ENCODE results near the gene CAVIN1. TPM values are rescaled to one million over a fixed set of nuclear protein-coding genes. Genes with fewer than 3 reads are reported as not detected.

The CAVIN1 gene
- total RNA-seq, 1 donor from 2014 or later = 5.5 TPM

GRCh38 chr17:42431758-42432161, 8.7 kb upstream of the CAVIN1 start:
- H3K36me3 Mint-ChIP-seq = no peaks in the 10 kb centered on the region
- TF ChIP-seq CTCF (IDR thresholded peaks at IDR 0.05) (no peak), EZH2 (IDR thresholded peaks at IDR 0.05) (no peak), EZH2phosphoT487 (IDR thresholded peaks at IDR 0.05) (no peak)
- no peaks in the 10 kb centered on the region for H3K9me3 Mint-ChIP-seq
- no peaks in the 10 kb centered on the region for H3K9me3 ChIP-seq (ENCODE audit: low read depth)
- peaks cover 29% of the 10 kb centered on the region for H3F3A ChIP-seq (ENCODE audit: low read depth)
- H3K4me3 ChIP-seq = no peak overlapping the region
- peaks cover 24% of the 10 kb centered on the region for H3K4me1 Mint-ChIP-seq
- peak overlapping the region; percentile 34 for H2AFZ ChIP-seq (replicated peaks)
- H3K27me3 Mint-ChIP-seq (ENCODE audit: insufficient read depth, low read depth) = no peaks in the 10 kb centered on the region
- DNase-seq (ENCODE audit: low spot score) = no peak
- H3K27me3 ChIP-seq = no peaks in the 10 kb centered on the region
- H4K20me1 ChIP-seq (ENCODE audit: low read depth) = no peaks in the 10 kb centered on the region
- H3K4me2 ChIP-seq = no peak overlapping the region
- H3K4me1 ChIP-seq = no peaks in the 10 kb centered on the region
- no peaks in the 10 kb centered on the region for H3K36me3 ChIP-seq
- H3K9ac ChIP-seq = no peak overlapping the region
- H3K79me2 ChIP-seq (ENCODE audit: low read depth) = no peaks in the 10 kb centered on the region
- H3K4me3 Mint-ChIP-seq = no peak overlapping the region
- no peak overlapping the region for H3K27ac ChIP-seq
- H3K27ac Mint-ChIP-seq = no peak overlapping the region

GRCh38 chr17:42429726-42430447, 6.8 kb upstream of the CAVIN1 start:
- Mint-ChIP-seq H3K27me3 (ENCODE audit: insufficient read depth, low read depth) (peaks cover 6% of the 10 kb centered on the region), H3K4me3 (no peak overlapping the region), H3K4me1 (peaks cover 16% of the 10 kb centered on the region), H3K9me3 (no peaks in the 10 kb centered on the region), H3K36me3 (no peaks in the 10 kb centered on the region), H3K27ac (no peak overlapping the region)
- H3K4me2 ChIP-seq = no peak overlapping the region
- H3K27me3 ChIP-seq = no peaks in the 10 kb centered on the region
- no peak for TF ChIP-seq CTCF (IDR thresholded peaks at IDR 0.05)
- TF ChIP-seq EZH2 (IDR thresholded peaks at IDR 0.05) = no peak
- no peak for TF ChIP-seq EZH2phosphoT487 (IDR thresholded peaks at IDR 0.05)
- DNase-seq (ENCODE audit: low spot score) = no peak
- no peaks in the 10 kb centered on the region for H3K9me3 ChIP-seq (ENCODE audit: low read depth)
- H2AFZ ChIP-seq (replicated peaks) = no peak overlapping the region
- H3K9ac ChIP-seq = no peak overlapping the region
- H3K27ac ChIP-seq = no peak overlapping the region
- H3K4me1 ChIP-seq = no peaks in the 10 kb centered on the region
- H3F3A ChIP-seq (ENCODE audit: low read depth) = peaks cover 29% of the 10 kb centered on the region
- no peaks in the 10 kb centered on the region for H3K79me2 ChIP-seq (ENCODE audit: low read depth)
- H4K20me1 ChIP-seq (ENCODE audit: low read depth) = no peaks in the 10 kb centered on the region
- no peaks in the 10 kb centered on the region for H3K36me3 ChIP-seq
- H3K4me3 ChIP-seq = no peak overlapping the region

GRCh38 chr17:42428141-42428944, 5.3 kb upstream of the CAVIN1 start:
- TF ChIP-seq CTCF (IDR thresholded peaks at IDR 0.05) (peak; percentile 74), EZH2 (IDR thresholded peaks at IDR 0.05) (no peak), EZH2phosphoT487 (IDR thresholded peaks at IDR 0.05) (no peak)

More at GRCh38 chr17:42428141-42428944, 5.3 kb upstream of the CAVIN1 start:
- Mint-ChIP-seq H3K27me3 (ENCODE audit: insufficient read depth, low read depth) (peaks cover 11% of the 10 kb centered on the region), H3K4me1 (peaks cover 17% of the 10 kb centered on the region), H3K4me3 (no peak overlapping the region), H3K9me3 (no peaks in the 10 kb centered on the region), H3K27ac (no peak overlapping the region), H3K36me3 (no peaks in the 10 kb centered on the region)
- H3K27me3 ChIP-seq = peaks cover 9% of the 10 kb centered on the region
- H3K36me3 ChIP-seq = no peaks in the 10 kb centered on the region
- H3K4me1 ChIP-seq = peaks cover 5% of the 10 kb centered on the region
- H4K20me1 ChIP-seq (ENCODE audit: low read depth) = no peaks in the 10 kb centered on the region
- H3K4me2 ChIP-seq = no peak overlapping the region
- no peak overlapping the region for H3K9ac ChIP-seq
- H2AFZ ChIP-seq (replicated peaks) = peak overlapping the region; percentile 95
- H3K9me3 ChIP-seq (ENCODE audit: low read depth) = no peaks in the 10 kb centered on the region
- H3K79me2 ChIP-seq (ENCODE audit: low read depth) = no peaks in the 10 kb centered on the region
- peak; percentile 83 for DNase-seq (ENCODE audit: low spot score)
- no peak overlapping the region for H3K4me3 ChIP-seq
- peaks cover 41% of the 10 kb centered on the region for H3F3A ChIP-seq (ENCODE audit: low read depth)
- H3K27ac ChIP-seq = no peak overlapping the region

Data from neural progenitor cell (in vitro differentiated cells).